Stimulated activated CD4-positive, alpha-beta T cell treated with anti-CD3 and anti-CD28 coated beads, Interleukin-15, amount 100 ng/mL, for 24 hours (primary cell): ENCODE data around the gene PAIP2.
A peak's percentile ranks its signal among the peaks of the same experiment; 100 is the strongest.

Experiments
- DNase-seq: peaks from one replicate; pipeline ENCODE4 v3.0.0-alpha.2; 2020

Gene PAIP2

DNA sequence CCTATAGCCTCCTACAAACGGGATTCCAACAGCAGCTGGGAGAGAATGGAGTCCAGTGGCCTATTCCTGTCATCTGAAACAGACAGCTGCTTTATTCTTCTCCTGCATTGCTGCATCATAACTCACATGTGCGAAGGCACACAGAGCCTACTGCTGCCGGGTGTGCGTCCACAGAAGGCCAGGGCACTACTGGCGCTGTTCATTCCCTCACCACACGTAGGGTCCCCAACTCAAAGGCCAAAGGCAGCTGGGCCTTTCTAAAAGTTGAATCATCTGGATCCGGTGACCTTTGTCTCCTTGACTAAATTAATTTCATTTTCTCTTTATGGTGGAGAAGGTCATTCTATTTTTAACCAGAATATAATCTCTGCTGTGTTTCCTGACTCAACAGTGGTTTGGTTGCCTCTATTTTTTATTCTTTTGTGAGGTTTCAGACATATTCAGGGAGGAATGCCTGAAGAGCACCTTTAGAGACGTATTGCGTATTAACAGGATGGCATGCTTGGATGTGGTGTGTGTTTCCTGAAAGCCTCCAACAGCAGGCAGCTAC lies 73.0 kb downstream of the PAIP2 start:
- peak; percentile 22 for DNase-seq

- DNase-seq: peak; percentile 63
Observed at GRCh38 chr5:139415221-139415861, 73.7 kb downstream of the PAIP2 start.

GRCh38 chr5:139415869-139416268 lies 74.2 kb downstream of the PAIP2 start:
- no peak for DNase-seq

- DNase-seq: no peak
Observed at GRCh38 chr5:139416651-139417050, 75.0 kb downstream of the PAIP2 start.

GRCh38 chr5:139417214-139417613 lies 75.6 kb downstream of the PAIP2 start:
- DNase-seq: no peak

DNA sequence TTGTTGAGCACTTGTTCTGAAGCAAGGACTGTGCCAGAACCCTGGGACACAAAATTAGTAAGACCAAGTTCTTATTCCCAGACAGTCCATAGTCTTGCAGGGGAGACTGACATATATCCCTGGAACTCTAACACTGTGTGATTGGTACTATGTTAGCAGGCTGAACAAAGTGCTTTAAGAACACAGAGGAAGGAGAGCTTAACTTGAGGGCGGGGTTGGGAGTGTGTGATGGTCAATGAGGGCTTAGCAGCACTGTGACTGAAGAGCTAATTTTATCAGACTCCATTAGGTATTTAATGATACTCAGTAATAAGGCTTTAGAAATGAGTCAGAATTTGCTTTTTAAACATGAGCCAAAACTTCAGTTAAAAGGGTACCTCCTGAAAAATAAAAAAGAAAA lies 77.1 kb downstream of the PAIP2 start:
- DNase-seq: no peak
